Effector memory CD8-positive, alpha-beta T cell (primary cell): ENCODE results near the gene PAK6.

Experiments
- ATAC-seq: fragments of 150-1000 bp; cut with Tn5 transposase; replicated peaks from 2 replicates; pipeline ENCODE4 v1.10.0; 2021; ENCODE audit warnings: mild to moderate bottlenecking, moderate library complexity
- DNase-seq, 3 experiments: peaks; one replicate each; pipeline ENCODE4 v3.0.0; 2021
- H3K27ac Mint-ChIP-seq, 2 donors: one replicate each; pipeline ENCODE4 v1.8.0; 2022; ENCODE audit warnings: mild to moderate bottlenecking in 2 of 2, mixed read lengths in 2 of 2, moderate library complexity in 2 of 2
- H3K27me3 Mint-ChIP-seq, 2 donors: one replicate each; pipeline ENCODE4 v1.8.0; 2022; ENCODE audit warnings: mixed read lengths in 2 of 2
- H3K36me3 Mint-ChIP-seq: one replicate; pipeline ENCODE4 v1.8.0; 2022; ENCODE audit warnings: mild to moderate bottlenecking, moderate library complexity, mixed read lengths; ENCODE audit not compliant: insufficient read depth
- H3K4me1 Mint-ChIP-seq, 2 donors: one replicate each; pipeline ENCODE4 v1.8.0; 2022; ENCODE audit warnings: low read depth in 2 of 2, mixed read lengths in 2 of 2
- H3K4me3 Mint-ChIP-seq, 2 donors: one replicate each; pipeline ENCODE4 v1.8.0; 2022; ENCODE audit warnings: mild to moderate bottlenecking in 2 of 2, mixed read lengths in 2 of 2, moderate library complexity in 2 of 2
- H3K9me3 Mint-ChIP-seq, 2 donors: one replicate each; pipeline ENCODE4 v1.8.0; 2022; ENCODE audit warnings: mixed read lengths in 2 of 2

The PAK6 gene

GRCh38 chr15:40281057-40281800 is 42.4 kb downstream of the PAK6 start:
- peaks cover 3% of the 10 kb centered on the region in 2 donors for H3K4me1 Mint-ChIP-seq
- no peak for ATAC-seq
- H3K27ac Mint-ChIP-seq = no peak overlapping the region
- H3K9me3 Mint-ChIP-seq = no peaks in the 10 kb centered on the region
- DNase-seq = no peak
- peaks cover 6 to 42% of the 10 kb centered on the region in 2 donors for H3K27me3 Mint-ChIP-seq
- H3K4me3 Mint-ChIP-seq = peak overlapping the region; percentile 61 to 76
- H3K36me3 Mint-ChIP-seq = no peaks in the 10 kb centered on the region

- H3K4me3 Mint-ChIP-seq = no peak overlapping the region
- H3K4me1 Mint-ChIP-seq = peaks cover 3% of the 10 kb centered on the region in 2 donors
- peaks cover 6 to 41% of the 10 kb centered on the region in 2 donors for H3K27me3 Mint-ChIP-seq
- H3K9me3 Mint-ChIP-seq = no peaks in the 10 kb centered on the region
- no peak overlapping the region for H3K27ac Mint-ChIP-seq
- ATAC-seq = no peak
- no peak for DNase-seq
- H3K36me3 Mint-ChIP-seq = no peaks in the 10 kb centered on the region
Observed at GRCh38 chr15:40281801-40282146, 42.9 kb downstream of the PAK6 start.

- H3K27ac Mint-ChIP-seq = no peak overlapping the region
Observed at GRCh38 chr15:40282147-40282868, 43.4 kb downstream of the PAK6 start.

GRCh38 chr15:40282869-40283614 is 44.2 kb downstream of the PAK6 start, which contains the start of gene ANKRD63:
ANKRD63 (minus strand) TSS chr15:40283064; CDS start chr15:40282586, 478 bp downstream.
- peaks cover 3% of the 10 kb centered on the region in 2 donors for H3K4me1 Mint-ChIP-seq
- no peaks in the 10 kb centered on the region for H3K9me3 Mint-ChIP-seq
- H3K36me3 Mint-ChIP-seq = no peaks in the 10 kb centered on the region
- peak within 1 kb of the TSS; percentile 75 to 79 for H3K4me3 Mint-ChIP-seq
- peaks cover 5 to 29% of the 10 kb centered on the region in 2 donors for H3K27me3 Mint-ChIP-seq
- peak; percentile 67 for ATAC-seq
- H3K27ac Mint-ChIP-seq = no peak within 1 kb of the TSS
- peak in 2 of 3 experiments; percentile 32 to 35 for DNase-seq

More at GRCh38 chr15:40282147-40282868, 43.4 kb downstream of the PAK6 start:
- H3K27me3 Mint-ChIP-seq = peaks cover 6 to 36% of the 10 kb centered on the region in 2 donors
- peak overlapping the region; percentile 75 to 79 for H3K4me3 Mint-ChIP-seq
- H3K4me1 Mint-ChIP-seq = peaks cover 3% of the 10 kb centered on the region in 2 donors
- ATAC-seq = peak; percentile 81
- H3K36me3 Mint-ChIP-seq = no peaks in the 10 kb centered on the region
- H3K9me3 Mint-ChIP-seq = no peaks in the 10 kb centered on the region
- DNase-seq = peak; percentile 39 to 59 (median 42)

GRCh38 chr15:40283615-40284300 is 44.9 kb downstream of the PAK6 start:
- peak overlapping the region; percentile 31 to 75 for H3K4me3 Mint-ChIP-seq
- H3K36me3 Mint-ChIP-seq = peaks cover 3% of the 10 kb centered on the region
- H3K27me3 Mint-ChIP-seq = peaks cover 0 to 22% of the 10 kb centered on the region in 2 donors
- H3K27ac Mint-ChIP-seq = no peak overlapping the region
- H3K4me1 Mint-ChIP-seq = peaks cover 3% of the 10 kb centered on the region in 2 donors
- H3K9me3 Mint-ChIP-seq = no peaks in the 10 kb centered on the region
- no peak for ATAC-seq
- DNase-seq = no peak

GRCh38 chr15:40285151-40285550 is 46.3 kb downstream of the PAK6 start:
- peak overlapping the region; percentile 48 to 60 for H3K27ac Mint-ChIP-seq
- H3K4me3 Mint-ChIP-seq = no peak overlapping the region

GRCh38 chr15:40285554-40286011 is 46.7 kb downstream of the PAK6 start:
- Mint-ChIP-seq H3K27me3 (peaks cover 0 to 9% of the 10 kb centered on the region in 2 donors), H3K36me3 (peaks cover 7% of the 10 kb centered on the region), H3K4me3 (no peak overlapping the region), H3K27ac (peak overlapping the region; percentile 48 to 60), H3K4me1 (peaks cover 0 to 3% of the 10 kb centered on the region in 2 donors), H3K9me3 (no peaks in the 10 kb centered on the region)
- DNase-seq (no peak), ATAC-seq (no peak)

More at GRCh38 chr15:40285151-40285550, 46.3 kb downstream of the PAK6 start:
- peaks cover 0 to 3% of the 10 kb centered on the region in 2 donors for H3K4me1 Mint-ChIP-seq
- no peaks in the 10 kb centered on the region for H3K9me3 Mint-ChIP-seq
- ATAC-seq (no peak), DNase-seq (no peak)
- peaks cover 0 to 13% of the 10 kb centered on the region in 2 donors for H3K27me3 Mint-ChIP-seq
- H3K36me3 Mint-ChIP-seq = peaks cover 4% of the 10 kb centered on the region

- ATAC-seq (no peak), DNase-seq (no peak)
- Mint-ChIP-seq H3K27ac (peak overlapping the region; percentile 48 to 60), H3K36me3 (peaks cover 8% of the 10 kb centered on the region), H3K9me3 (no peaks in the 10 kb centered on the region), H3K4me3 (no peak overlapping the region), H3K27me3 (peaks cover 0 to 4% of the 10 kb centered on the region in 2 donors), H3K4me1 (peaks cover 0 to 3% of the 10 kb centered on the region in 2 donors)
Observed at GRCh38 chr15:40286061-40286532, 47.2 kb downstream of the PAK6 start.

GRCh38 chr15:40286794-40287193 is 47.9 kb downstream of the PAK6 start:
- Mint-ChIP-seq H3K4me3 (no peak overlapping the region), H3K36me3 (peaks cover 8% of the 10 kb centered on the region), H3K27ac (no peak overlapping the region), H3K9me3 (no peaks in the 10 kb centered on the region), H3K4me1 (peaks cover 0 to 2% of the 10 kb centered on the region in 2 donors), H3K27me3 (no peaks in the 10 kb centered on the region)
- no peak for DNase-seq
- no peak for ATAC-seq

GRCh38 chr15:40287505-40287904 is 48.6 kb downstream of the PAK6 start:
- H3K27ac Mint-ChIP-seq = no peak overlapping the region
- DNase-seq = no peak
- no peaks in the 10 kb centered on the region for H3K9me3 Mint-ChIP-seq
- no peaks in the 10 kb centered on the region for H3K27me3 Mint-ChIP-seq
- peaks cover 8% of the 10 kb centered on the region for H3K36me3 Mint-ChIP-seq
- ATAC-seq = no peak
- H3K4me1 Mint-ChIP-seq = peaks cover 0 to 2% of the 10 kb centered on the region in 2 donors
- H3K4me3 Mint-ChIP-seq = no peak overlapping the region

GRCh38 chr15:40287968-40288367 is 49.1 kb downstream of the PAK6 start:
- H3K27me3 Mint-ChIP-seq = no peaks in the 10 kb centered on the region
- peaks cover 8% of the 10 kb centered on the region for H3K36me3 Mint-ChIP-seq
- H3K9me3 Mint-ChIP-seq = no peaks in the 10 kb centered on the region
- H3K4me1 Mint-ChIP-seq = peaks cover 0 to 2% of the 10 kb centered on the region in 2 donors
- H3K4me3 Mint-ChIP-seq = no peak overlapping the region
- ATAC-seq (no peak), DNase-seq (no peak)
- peak overlapping the region in 1 of 2 donors; percentile 12 for H3K27ac Mint-ChIP-seq

GRCh38 chr15:40289140-40289775 is 50.4 kb downstream of the PAK6 start:
- H3K4me3 Mint-ChIP-seq = no peak overlapping the region
- ATAC-seq = no peak
- peaks cover 0 to 2% of the 10 kb centered on the region in 2 donors for H3K4me1 Mint-ChIP-seq
- H3K27me3 Mint-ChIP-seq = no peaks in the 10 kb centered on the region
- H3K9me3 Mint-ChIP-seq = no peaks in the 10 kb centered on the region
- peaks cover 8% of the 10 kb centered on the region for H3K36me3 Mint-ChIP-seq
- H3K27ac Mint-ChIP-seq = peak overlapping the region in 1 of 2 donors; percentile 12
- no peak for DNase-seq
